ENCODE measurements around the gene PDE4C. TPM values are rescaled to one million over a fixed set of nuclear protein-coding genes. Genes with fewer than 3 reads are reported as not detected.
"Not testable (repeated sequence)": the region's sequence is repeated elsewhere in the genome, so short reads cannot be mapped to it uniquely, and the experiment has no call there.

Gene PDE4C
- total RNA-seq, 2 experiments from 2014 or later: 0.14 to 0.23 TPM

DNA sequence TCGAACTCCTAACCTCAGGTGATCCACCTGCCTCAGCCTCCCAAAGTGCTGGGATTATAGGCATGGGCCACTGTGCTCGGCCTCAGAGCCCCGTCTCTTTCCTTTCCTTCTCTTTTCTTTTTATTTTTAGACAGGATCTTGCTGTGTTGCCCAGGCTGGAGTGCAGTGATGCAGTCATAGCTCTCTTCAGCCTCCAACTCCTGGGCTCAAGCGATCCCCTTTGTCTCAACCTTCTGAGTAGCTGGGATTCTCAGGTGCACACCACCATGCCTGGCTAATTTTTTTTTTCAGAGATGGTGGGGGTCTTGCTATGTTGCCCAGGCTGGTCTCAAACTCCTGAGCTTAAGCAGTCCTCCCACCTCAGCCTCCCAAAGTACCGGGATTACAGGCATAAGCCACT, 16.3 kb downstream of the PDE4C start:
- ATAC-seq; H3K4me3 Mint-ChIP-seq; H3K27me3 Mint-ChIP-seq; H3K9me3 Mint-ChIP-seq (ENCODE audit: low read depth); H3K4me1 Mint-ChIP-seq; DNase-seq; H3K36me3 Mint-ChIP-seq; H3K27ac Mint-ChIP-seq: not testable (repeated sequence)
- CTCF ChIA-PET: interaction anchor here (1.4 to 9.9 kb wide), 7 partner anchors 22 to 202 kb away, joined by 3 to 166 read pairs (median 5); a partner anchor contains a TSS

DNA sequence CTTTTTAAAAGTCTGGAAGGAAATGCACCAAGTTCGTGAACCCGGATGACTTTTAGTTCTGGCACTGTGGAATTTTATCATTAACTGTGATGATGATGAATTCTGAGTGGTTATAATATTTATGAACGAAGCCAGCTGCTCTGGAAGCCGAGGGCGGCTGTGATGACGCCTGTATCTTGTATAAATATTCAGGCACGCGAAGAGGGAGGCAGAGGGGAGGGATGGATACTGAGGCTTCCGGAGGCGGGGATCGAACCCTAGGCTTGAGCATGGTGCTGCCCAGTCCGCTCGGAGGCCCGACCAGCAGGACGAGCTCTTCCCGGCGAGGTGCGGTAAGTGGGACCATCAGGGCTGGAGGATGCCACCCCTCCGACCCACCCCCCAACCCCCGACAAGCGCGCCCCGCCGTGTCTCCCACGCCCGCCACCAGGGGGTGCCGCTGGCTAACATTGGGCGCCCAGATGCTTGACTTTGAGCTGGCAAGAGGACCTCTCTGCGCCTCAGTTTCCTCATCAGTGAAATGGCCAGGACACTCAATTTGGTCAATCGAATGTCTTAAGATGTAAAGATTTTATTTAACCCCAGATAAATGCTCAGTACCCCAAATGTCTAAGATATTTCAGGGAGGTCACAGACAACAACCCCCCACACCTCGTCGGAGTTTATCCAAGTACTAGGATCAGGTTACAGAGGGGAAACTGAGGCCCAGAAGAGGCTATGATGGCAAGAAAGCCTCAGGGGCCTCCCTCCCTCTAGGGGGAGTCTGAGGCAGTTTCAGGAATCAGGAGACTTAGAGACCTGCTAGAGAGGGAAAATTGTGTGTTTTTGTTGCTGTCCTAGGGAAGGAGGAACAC, 17.9 kb downstream of the PDE4C start:
- peaks cover 7% of the 10 kb centered on the region for H3K27me3 Mint-ChIP-seq
- CTCF ChIA-PET: interaction anchor here (0.6 to 9.9 kb wide), 14 partner anchors 16 to 206 kb away, joined by 3 to 166 read pairs (median 4); partner anchors contain the start of gene IQCN
- peaks cover 6% of the 10 kb centered on the region for H3K4me1 Mint-ChIP-seq
- no peak overlapping the region for H3K4me3 Mint-ChIP-seq
- H3K27ac Mint-ChIP-seq: no peak overlapping the region
- DNase-seq (peak; percentile 59), ATAC-seq (no peak)
- H3K36me3 Mint-ChIP-seq: no peaks in the 10 kb centered on the region
- no peaks in the 10 kb centered on the region for H3K9me3 Mint-ChIP-seq (ENCODE audit: low read depth)

DNA sequence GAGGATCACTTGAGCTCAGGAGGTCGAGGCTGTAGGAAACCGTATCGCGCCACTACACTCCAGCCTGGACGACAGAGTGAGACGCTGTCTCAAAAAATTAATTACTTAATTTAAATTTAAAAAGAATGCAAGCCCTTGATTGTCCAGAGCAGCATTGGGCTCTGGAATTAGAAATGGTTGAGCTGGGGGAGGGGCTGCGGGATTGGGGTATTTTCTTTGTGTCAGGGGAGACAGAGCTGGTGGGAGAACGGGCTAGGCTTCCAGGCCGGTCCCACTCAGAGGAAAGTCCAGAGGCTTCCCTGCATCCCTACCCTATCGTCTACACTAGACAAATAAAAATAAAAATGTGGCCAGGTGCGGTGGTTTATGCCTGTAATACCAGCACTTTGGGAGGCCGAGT, 20.2 kb downstream of the PDE4C start:
- CTCF ChIA-PET: interaction anchor here (0.5 to 9.9 kb wide), 10 partner anchors 9 to 212 kb away, joined by 3 to 166 read pairs (median 12); partner anchors contain the start of genes MPV17L2 and SSBP4

GRCh38 chr19:18205200-18205892, 20.9 kb downstream of the PDE4C start:
- peaks cover 7% of the 10 kb centered on the region for H3K27me3 Mint-ChIP-seq
- no peaks in the 10 kb centered on the region for H3K9me3 Mint-ChIP-seq (ENCODE audit: low read depth)
- no peaks in the 10 kb centered on the region for H3K36me3 Mint-ChIP-seq
- peak overlapping the region; percentile 91 for H3K27ac Mint-ChIP-seq
- DNase-seq (peak; percentile 74), ATAC-seq (no peak)
- H3K4me1 Mint-ChIP-seq: peaks cover 17% of the 10 kb centered on the region
- CTCF ChIA-PET: interaction anchor here (0.9 to 9.9 kb wide), 16 partner anchors 9 to 714 kb away, joined by 3 to 166 read pairs (median 5); partner anchors contain the start of genes COPE, DDX49, MPV17L2 and SSBP4
- H3K4me3 Mint-ChIP-seq: peak overlapping the region; percentile 83

More for the DNA sequence above, 20.2 kb downstream of the PDE4C start:
- Mint-ChIP-seq H3K27me3 (peaks cover 7% of the 10 kb centered on the region), H3K4me1 (peaks cover 17% of the 10 kb centered on the region), H3K36me3 (no peaks in the 10 kb centered on the region), H3K4me3 (no peak overlapping the region), H3K27ac (no peak overlapping the region), H3K9me3 (ENCODE audit: low read depth) (no peaks in the 10 kb centered on the region)
- ATAC-seq: no peak
- no peak for DNase-seq

DNA sequence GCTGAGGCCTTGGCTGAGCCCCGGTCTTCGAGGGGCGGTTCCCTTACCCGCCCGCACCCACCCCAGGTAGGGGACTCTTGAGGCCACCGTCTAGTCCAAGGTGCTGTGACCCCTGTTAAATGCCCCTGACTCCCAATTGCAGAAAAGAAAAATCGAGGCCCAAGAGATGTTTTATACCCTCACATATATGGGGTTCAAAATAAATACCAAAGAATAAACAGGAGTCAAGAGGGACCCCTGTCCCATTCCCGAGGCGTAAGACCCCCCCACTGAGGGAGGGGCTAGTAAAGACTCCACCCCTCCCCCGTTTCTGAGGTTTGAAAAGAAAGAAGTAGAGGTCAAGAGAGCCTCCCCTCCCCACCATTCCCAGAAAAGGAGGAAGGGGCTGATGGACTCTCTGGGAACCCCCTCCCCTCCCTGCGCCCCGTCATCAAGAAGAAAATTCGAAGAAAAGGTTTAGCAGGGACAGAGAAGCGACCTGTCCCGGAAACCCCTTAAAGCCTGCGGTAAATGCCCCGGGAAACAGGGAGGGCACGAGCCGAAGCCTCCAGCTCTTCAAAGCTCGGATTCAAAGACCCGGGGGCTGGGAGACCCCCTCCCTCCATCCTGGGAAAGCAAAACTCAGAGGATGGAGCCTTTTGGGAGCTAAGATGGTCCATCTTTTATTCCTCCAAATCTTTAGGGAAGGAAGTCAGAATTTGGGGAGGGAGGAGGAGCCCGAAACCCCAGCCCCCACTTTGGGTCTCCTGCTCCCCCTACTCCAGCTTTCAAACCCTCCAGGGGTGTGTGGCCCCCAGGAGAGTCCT, 21.6 kb downstream of the PDE4C start:
- CTCF ChIA-PET: interaction anchor here (0.8 to 9.9 kb wide), 18 partner anchors 10 to 715 kb away, joined by 3 to 166 read pairs (median 5); partner anchors contain the start of genes COPE, DDX49, MPV17L2 and SSBP4
- ATAC-seq: peak; percentile 1
- Mint-ChIP-seq H3K9me3 (ENCODE audit: low read depth) (no peaks in the 10 kb centered on the region), H3K4me1 (peaks cover 17% of the 10 kb centered on the region), H3K36me3 (no peaks in the 10 kb centered on the region), H3K4me3 (peak overlapping the region; percentile 83), H3K27ac (peak overlapping the region; percentile 91), H3K27me3 (peaks cover 5% of the 10 kb centered on the region)
- no peak for DNase-seq

DNA sequence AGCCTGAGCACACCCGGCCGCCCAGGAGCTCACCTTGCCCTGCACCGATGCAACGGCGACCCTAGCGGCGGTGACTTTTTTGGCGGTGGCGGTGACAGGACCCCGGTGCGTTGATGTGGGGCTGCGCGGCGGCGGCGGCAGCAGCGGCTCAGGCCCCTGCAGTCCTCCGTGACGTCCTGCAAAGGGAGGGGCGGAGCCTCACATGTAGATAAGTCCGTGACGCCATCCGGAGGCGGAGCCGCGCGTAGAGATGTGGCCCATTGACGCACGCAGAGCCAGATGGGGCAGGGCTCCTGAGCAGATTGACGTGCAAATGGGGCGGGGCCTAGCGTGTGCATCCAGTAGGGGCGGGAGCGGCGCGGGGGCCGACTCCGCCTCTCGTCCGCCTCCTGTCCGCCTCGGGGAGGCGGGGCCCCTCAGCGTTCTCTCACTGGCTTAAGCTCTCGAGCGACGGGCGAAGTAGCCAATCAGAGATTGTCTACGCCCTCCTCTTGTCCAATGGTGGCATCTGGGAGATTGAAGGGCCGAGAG, 22.3 kb downstream of the PDE4C start, which contains the start of gene RAB3A:
RAB3A (minus strand) TSS at position 180 of the 531 bp plus-strand sequence. CDS start 1,302 bp downstream, outside the sequence.
- DNase-seq (peak; percentile 100), ATAC-seq (peak; percentile 93)
- H3K9me3 Mint-ChIP-seq (ENCODE audit: low read depth): no peaks in the 10 kb centered on the region
- H3K27ac Mint-ChIP-seq: peak within 1 kb of the TSS; percentile 91
- CTCF ChIA-PET: interaction anchor here (0.8 to 9.9 kb wide), 19 partner anchors 11 to 716 kb away, joined by 3 to 166 read pairs (median 5); partner anchors contain the start of genes COPE, DDX49, MPV17L2 and SSBP4
- H3K36me3 Mint-ChIP-seq: no peaks in the 10 kb centered on the region
- peak within 1 kb of the TSS; percentile 83 for H3K4me3 Mint-ChIP-seq
- H3K27me3 Mint-ChIP-seq: peaks cover 5% of the 10 kb centered on the region
- peaks cover 17% of the 10 kb centered on the region for H3K4me1 Mint-ChIP-seq

GRCh38 chr19:18203408-18203862, 22.8 kb downstream of the PDE4C start:
- Mint-ChIP-seq H3K27me3 (peaks cover 1% of the 10 kb centered on the region), H3K27ac (peak overlapping the region; percentile 84), H3K4me3 (peak overlapping the region; percentile 80), H3K4me1 (peaks cover 17% of the 10 kb centered on the region), H3K9me3 (ENCODE audit: low read depth) (no peaks in the 10 kb centered on the region), H3K36me3 (peaks cover 1% of the 10 kb centered on the region)
- DNase-seq (no peak), ATAC-seq (peak; percentile 0)
- CTCF ChIA-PET: interaction anchor here (0.9 to 9.9 kb wide), 15 partner anchors 11 to 226 kb away, joined by 3 to 166 read pairs (median 5); partner anchors contain the start of gene MPV17L2

- H3K36me3 Mint-ChIP-seq: peaks cover 5% of the 10 kb centered on the region
- H3K9me3 Mint-ChIP-seq (ENCODE audit: low read depth): no peaks in the 10 kb centered on the region
- H3K4me3 Mint-ChIP-seq: peak overlapping the region; percentile 80
- H3K27me3 Mint-ChIP-seq: no peaks in the 10 kb centered on the region
- ATAC-seq (no peak), DNase-seq (peak; percentile 58)
- CTCF ChIA-PET: interaction anchor here (1.2 to 9.9 kb wide), 11 partner anchors 10 to 126 kb away, joined by 3 to 166 read pairs (median 4); partner anchors contain the start of gene MPV17L2
- H3K4me1 Mint-ChIP-seq: peaks cover 17% of the 10 kb centered on the region
- H3K27ac Mint-ChIP-seq: peak overlapping the region; percentile 84
These were observed 23.3 kb downstream of the PDE4C start for GRCh38 chr19:18202778-18203407.

- Mint-ChIP-seq H3K4me3 (peak overlapping the region; percentile 7), H3K9me3 (ENCODE audit: low read depth) (no peaks in the 10 kb centered on the region), H3K36me3 (peaks cover 6% of the 10 kb centered on the region), H3K27ac (no peak overlapping the region), H3K4me1 (peaks cover 17% of the 10 kb centered on the region), H3K27me3 (no peaks in the 10 kb centered on the region)
- CTCF ChIA-PET: interaction anchor here (1.2 to 9.9 kb wide), 4 partner anchors 10 to 55 kb away, joined by 3 to 166 read pairs (median 27); partner anchors contain the start of gene MPV17L2
- ATAC-seq (no peak), DNase-seq (no peak)
These were observed 23.9 kb downstream of the PDE4C start for GRCh38 chr19:18202397-18202777.

- Mint-ChIP-seq H3K27ac (no peak overlapping the region), H3K27me3 (no peaks in the 10 kb centered on the region), H3K4me1 (peaks cover 25% of the 10 kb centered on the region), H3K36me3 (peaks cover 7% of the 10 kb centered on the region), H3K4me3 (no peak overlapping the region), H3K9me3 (ENCODE audit: low read depth) (no peaks in the 10 kb centered on the region)
- no peak for DNase-seq
- CTCF ChIA-PET: interaction anchor here (1.1 to 1.7 kb wide), 3 partner anchors 53 to 81 kb away, joined by 4 to 7 read pairs (median 4); no protein-coding TSS in a partner anchor
- no peak for ATAC-seq
These were observed 27.9 kb downstream of the PDE4C start for GRCh38 chr19:18198374-18198773.

DNA sequence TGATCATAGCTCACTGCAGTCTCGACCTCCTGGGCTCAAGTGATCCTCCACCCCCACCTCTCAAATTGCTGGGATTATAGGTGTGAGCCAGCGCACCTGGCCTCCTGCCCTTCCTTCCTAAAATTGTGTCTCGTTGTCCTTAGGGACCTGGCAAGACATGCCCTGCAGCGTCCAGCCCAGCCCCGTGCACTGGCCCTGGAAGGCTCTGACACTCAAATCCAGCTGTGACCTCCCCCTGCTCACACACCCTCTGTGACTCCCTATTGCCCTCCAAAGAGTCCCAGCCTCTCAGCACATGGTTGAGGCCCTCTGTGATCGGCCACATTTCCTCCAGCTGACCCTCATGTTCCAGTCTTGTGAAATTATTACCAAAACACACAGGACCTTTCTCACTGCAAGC, 28.3 kb downstream of the PDE4C start:
- H3K27me3 Mint-ChIP-seq: peaks cover under 1% of the 10 kb centered on the region

More for the DNA sequence above, 28.3 kb downstream of the PDE4C start:
- no peak for ATAC-seq
- no peaks in the 10 kb centered on the region for H3K9me3 Mint-ChIP-seq (ENCODE audit: low read depth)
- H3K36me3 Mint-ChIP-seq: peaks cover 7% of the 10 kb centered on the region
- peaks cover 22% of the 10 kb centered on the region for H3K4me1 Mint-ChIP-seq
- no peak overlapping the region for H3K27ac Mint-ChIP-seq
- no peak overlapping the region for H3K4me3 Mint-ChIP-seq
- CTCF ChIA-PET: interaction anchor here (1.1 to 1.7 kb wide), 3 partner anchors 54 to 81 kb away, joined by 4 to 7 read pairs (median 4); no protein-coding TSS in a partner anchor
- no peak for DNase-seq

Measured in activated CD8-positive, alpha-beta memory T cell treated with anti-CD3 and anti-CD28 coated beads, Interleukin-2, amount 10 ng/mL, durations not matched to agents 7 days and 5 days (primary cell).